ENCODE results near the gene HEMK1. TPM values are rescaled to one million over a fixed set of nuclear protein-coding genes. Genes with fewer than 3 reads are reported as not detected.

Gene HEMK1
- total and polyA plus RNA-seq, 8 donors = 23.5 to 27.6 (median 25.0) TPM

- no peak overlapping the region for H3K4me3 ChIP-seq
- TF ChIP-seq CTCF (IDR thresholded peaks at IDR 0.05) = no peak
- no peaks in the 10 kb centered on the region for H3K9me3 ChIP-seq
- ATAC-seq (no peak), DNase-seq (no peak)
- H3K4me1 ChIP-seq = peaks cover 6 to 88% of the 10 kb centered on the region in 2 donors
- no peaks in the 10 kb centered on the region for H3K27me3 ChIP-seq
- peak overlapping the region in 1 of 2 donors; percentile 66 for H3K27ac ChIP-seq
- intact Hi-C loops (cut with DNase I) = no loop called here
- peaks cover 0 to 14% of the 10 kb centered on the region in 2 donors for H3K36me3 ChIP-seq
Measured at GRCh38 chr3:50630394-50630793, 61.1 kb downstream of the HEMK1 start.

- Histone ChIP-seq H3K9me3 (no peaks in the 10 kb centered on the region), H3K27me3 (no peaks in the 10 kb centered on the region), H3K36me3 (peaks cover 0 to 14% of the 10 kb centered on the region in 2 donors), H3K27ac (peak overlapping the region in 1 of 2 donors; percentile 66), H3K4me3 (no peak overlapping the region), H3K4me1 (peaks cover 6 to 83% of the 10 kb centered on the region in 2 donors)
- intact Hi-C loops (cut with DNase I) = no loop called here
- ATAC-seq = no peak
- no peak for DNase-seq
- TF ChIP-seq CTCF (IDR thresholded peaks at IDR 0.05) = no peak
Measured at GRCh38 chr3:50630877-50631276, 61.6 kb downstream of the HEMK1 start.

GRCh38 chr3:50632450-50632849, 63.1 kb downstream of the HEMK1 start:
- Histone ChIP-seq H3K9me3 (no peaks in the 10 kb centered on the region), H3K4me3 (no peak overlapping the region), H3K27me3 (no peaks in the 10 kb centered on the region), H3K27ac (peak overlapping the region in 1 of 2 donors; percentile 66), H3K36me3 (peaks cover 0 to 14% of the 10 kb centered on the region in 2 donors), H3K4me1 (peaks cover 3 to 81% of the 10 kb centered on the region in 2 donors)
- TF ChIP-seq CTCF (IDR thresholded peaks at IDR 0.05) = no peak
- intact Hi-C loops (cut with DNase I) = no loop called here
- ATAC-seq (no peak), DNase-seq (no peak)

GRCh38 chr3:50633230-50633790, 64.0 kb downstream of the HEMK1 start:
- Histone ChIP-seq H3K27ac (peak overlapping the region in 1 of 2 donors; percentile 66), H3K4me3 (no peak overlapping the region), H3K9me3 (no peaks in the 10 kb centered on the region), H3K36me3 (peaks cover 0 to 16% of the 10 kb centered on the region in 2 donors), H3K4me1 (peaks cover 0 to 72% of the 10 kb centered on the region in 2 donors), H3K27me3 (no peaks in the 10 kb centered on the region)
- ATAC-seq = no peak
- intact Hi-C loops (cut with DNase I) = no loop called here
- no peak for TF ChIP-seq CTCF (IDR thresholded peaks at IDR 0.05)
- no peak for DNase-seq

GRCh38 chr3:50635066-50635465, 65.7 kb downstream of the HEMK1 start:
- intact Hi-C loops (cut with DNase I) = no loop called here
- Histone ChIP-seq H3K4me1 (peaks cover 0 to 55% of the 10 kb centered on the region in 2 donors), H3K27me3 (no peaks in the 10 kb centered on the region), H3K9me3 (no peaks in the 10 kb centered on the region), H3K4me3 (no peak overlapping the region), H3K27ac (no peak overlapping the region), H3K36me3 (peaks cover 0 to 32% of the 10 kb centered on the region in 2 donors)
- DNase-seq (no peak), ATAC-seq (no peak)
- TF ChIP-seq CTCF (IDR thresholded peaks at IDR 0.05) = no peak

All from left lung (tissue), 10 donors.